Activated naive CD4-positive, alpha-beta T cell treated with anti-CD3 and anti-CD28 coated beads for 36 hours (primary cell): ENCODE measurements around the gene PLD1. TPM values are rescaled to one million over a fixed set of nuclear protein-coding genes. Genes with fewer than 3 reads are reported as not detected.

Experiments used
- CTCF ChIA-PET: fragments of 350-600 bp; sonication (Branson Sonifier 250); formaldehyde crosslinking; loops from one replicate; lab custom pipeline; 2021; ENCODE audit warnings: antibody characterized with exemption; lab: Charles Lee
- DNase-seq: peaks from one replicate; pipeline ENCODE4 v3.0.0-alpha.2; 2020
- H3K27ac Mint-ChIP-seq: one replicate; pipeline ENCODE4 v1.8.0; 2021; ENCODE audit warnings: mild to moderate bottlenecking, mixed read lengths
- H3K27me3 Mint-ChIP-seq: one replicate; pipeline ENCODE4 v1.8.0; 2021; ENCODE audit warnings: low read depth, mixed read lengths
- H3K36me3 Mint-ChIP-seq: one replicate; pipeline ENCODE4 v1.8.0; 2021; ENCODE audit warnings: low read depth, mixed read lengths
- H3K4me1 Mint-ChIP-seq: one replicate; pipeline ENCODE4 v1.8.0; 2021; ENCODE audit warnings: low read depth, mixed read lengths
- H3K4me3 Mint-ChIP-seq: one replicate; pipeline ENCODE4 v1.8.0; 2021; ENCODE audit warnings: mild to moderate bottlenecking, moderate library complexity, mixed read lengths
- H3K9me3 Mint-ChIP-seq: one replicate; pipeline ENCODE4 v1.8.0; 2021; ENCODE audit warnings: mixed read lengths
- intact Hi-C: fragments of 100-400 bp; cut with micrococcal nuclease; formaldehyde crosslinking; loops from one replicate; pipeline ENCODE4 v1.15.1; 2023
- total RNA-seq, 2 experiments: library from RNA; stranded (reverse); gene quantifications; one replicate each; pipeline ENCODE4 v1.2.3, GENCODE V29; 2021

Gene PLD1
- total RNA-seq, 2 experiments from 2014 or later, result 0.25 TPM; not detected in 1

GRCh38 chr3:171715155-171715554 lies 95.1 kb downstream of the PLD1 start:
- no peak for DNase-seq
- peaks cover 10% of the 10 kb centered on the region for H3K9me3 Mint-ChIP-seq
- no peak overlapping the region for H3K27ac Mint-ChIP-seq
- H3K27me3 Mint-ChIP-seq, result peaks cover 2% of the 10 kb centered on the region
- H3K36me3 Mint-ChIP-seq, result no peaks in the 10 kb centered on the region
- intact Hi-C loops, result no loop called here
- H3K4me1 Mint-ChIP-seq, result no peaks in the 10 kb centered on the region
- CTCF ChIA-PET, result interaction anchor here (0.6 to 1.3 kb wide), 2 partner anchors 57 to 1344 kb away, joined by 3 read pairs; no protein-coding TSS in a partner anchor
- no peak overlapping the region for H3K4me3 Mint-ChIP-seq

- H3K27me3 Mint-ChIP-seq, result no peaks in the 10 kb centered on the region
Measured at GRCh38 chr3:171712171-171712938, 97.9 kb downstream of the PLD1 start.

GRCh38 chr3:171711461-171712170 lies 98.7 kb downstream of the PLD1 start:
- no peak overlapping the region for H3K4me3 Mint-ChIP-seq
- intact Hi-C loops, result no loop called here
- no peaks in the 10 kb centered on the region for H3K27me3 Mint-ChIP-seq
- no peaks in the 10 kb centered on the region for H3K36me3 Mint-ChIP-seq
- no peak overlapping the region for H3K27ac Mint-ChIP-seq
- no peak for DNase-seq
- peaks cover 10% of the 10 kb centered on the region for H3K9me3 Mint-ChIP-seq
- no peaks in the 10 kb centered on the region for H3K4me1 Mint-ChIP-seq
- CTCF ChIA-PET, result no interaction called here

More at GRCh38 chr3:171712171-171712938, 97.9 kb downstream of the PLD1 start:
- no peak for DNase-seq
- H3K4me3 Mint-ChIP-seq, result no peak overlapping the region
- H3K36me3 Mint-ChIP-seq, result no peaks in the 10 kb centered on the region
- intact Hi-C loops, result no loop called here
- CTCF ChIA-PET, result no interaction called here
- H3K4me1 Mint-ChIP-seq, result no peaks in the 10 kb centered on the region
- H3K27ac Mint-ChIP-seq, result no peak overlapping the region
- peaks cover 10% of the 10 kb centered on the region for H3K9me3 Mint-ChIP-seq

- intact Hi-C loops, result no loop called here
- DNase-seq, result no peak
- CTCF ChIA-PET, result no interaction called here
- Mint-ChIP-seq H3K9me3 (peaks cover 4% of the 10 kb centered on the region), H3K27me3 (no peaks in the 10 kb centered on the region), H3K4me3 (no peak overlapping the region), H3K27ac (no peak overlapping the region), H3K4me1 (no peaks in the 10 kb centered on the region), H3K36me3 (no peaks in the 10 kb centered on the region)
Measured at GRCh38 chr3:171710359-171710758, 99.9 kb downstream of the PLD1 start.

GRCh38 chr3:171704814-171705213 lies 105.5 kb downstream of the PLD1 start:
- CTCF ChIA-PET, result interaction anchor here (1.2 to 3.4 kb wide), 3 partner anchors 68 to 542 kb away, joined by 3 to 18 read pairs (median 3); no protein-coding TSS in a partner anchor

GRCh38 chr3:171704002-171704401 lies 106.3 kb downstream of the PLD1 start:
- H3K36me3 Mint-ChIP-seq, result no peaks in the 10 kb centered on the region
- peak; percentile 14 for DNase-seq

More at GRCh38 chr3:171704814-171705213, 105.5 kb downstream of the PLD1 start:
- no peak for DNase-seq
- Mint-ChIP-seq H3K27ac (no peak overlapping the region), H3K4me3 (no peak overlapping the region), H3K9me3 (peaks cover 7% of the 10 kb centered on the region), H3K36me3 (no peaks in the 10 kb centered on the region), H3K27me3 (peaks cover 8% of the 10 kb centered on the region), H3K4me1 (no peaks in the 10 kb centered on the region)
- intact Hi-C loops, result loop anchor here (1.0 to 10.0 kb wide), 4 partner anchors 67 to 640 kb away; no protein-coding TSS in a partner anchor

GRCh38 chr3:171703144-171703543 lies 107.1 kb downstream of the PLD1 start:
- Mint-ChIP-seq H3K27me3 (peaks cover 11% of the 10 kb centered on the region), H3K4me1 (no peaks in the 10 kb centered on the region), H3K9me3 (peaks cover 7% of the 10 kb centered on the region), H3K27ac (no peak overlapping the region), H3K4me3 (no peak overlapping the region), H3K36me3 (no peaks in the 10 kb centered on the region)
- intact Hi-C loops, result loop anchor here (5.0 to 10.0 kb wide), 2 partner anchors 129 to 642 kb away; no protein-coding TSS in a partner anchor
- CTCF ChIA-PET, result interaction anchor here (0.7 to 3.4 kb wide), 2 partner anchors 47 to 69 kb away, joined by 3 to 18 read pairs; no protein-coding TSS in a partner anchor
- DNase-seq, result no peak

More at GRCh38 chr3:171704002-171704401, 106.3 kb downstream of the PLD1 start:
- no peak overlapping the region for H3K27ac Mint-ChIP-seq
- intact Hi-C loops, result loop anchor here (1.0 to 10.0 kb wide), 3 partner anchors 68 to 641 kb away; no protein-coding TSS in a partner anchor
- H3K4me3 Mint-ChIP-seq, result no peak overlapping the region
- CTCF ChIA-PET, result interaction anchor here (3.4 kb wide), 1 partner anchor 68 kb away, joined by 18 read pairs; no protein-coding TSS in a partner anchor
- H3K27me3 Mint-ChIP-seq, result peaks cover 8% of the 10 kb centered on the region
- peaks cover 7% of the 10 kb centered on the region for H3K9me3 Mint-ChIP-seq
- H3K4me1 Mint-ChIP-seq, result no peaks in the 10 kb centered on the region

- Mint-ChIP-seq H3K27ac (no peak overlapping the region), H3K4me3 (no peak overlapping the region), H3K36me3 (no peaks in the 10 kb centered on the region), H3K9me3 (peaks cover 7% of the 10 kb centered on the region), H3K4me1 (no peaks in the 10 kb centered on the region), H3K27me3 (peaks cover 19% of the 10 kb centered on the region)
- intact Hi-C loops, result loop anchor here (5.0 to 10.0 kb wide), 2 partner anchors 132 to 644 kb away; no protein-coding TSS in a partner anchor
- no peak for DNase-seq
- CTCF ChIA-PET, result interaction anchor here (0.6 kb wide), 1 partner anchor 1286 kb away, joined by 6 read pairs; no protein-coding TSS in a partner anchor
Measured at GRCh38 chr3:171700653-171701052, 109.6 kb downstream of the PLD1 start.

- no peaks in the 10 kb centered on the region for H3K36me3 Mint-ChIP-seq
- DNase-seq, result no peak
- H3K27ac Mint-ChIP-seq, result no peak overlapping the region
- peaks cover 19% of the 10 kb centered on the region for H3K27me3 Mint-ChIP-seq
- no peak overlapping the region for H3K4me3 Mint-ChIP-seq
- H3K9me3 Mint-ChIP-seq, result peaks cover 7% of the 10 kb centered on the region
- CTCF ChIA-PET, result interaction anchor here (0.6 to 1.2 kb wide), 2 partner anchors 72 to 1286 kb away, joined by 4 to 6 read pairs; no protein-coding TSS in a partner anchor
- no peaks in the 10 kb centered on the region for H3K4me1 Mint-ChIP-seq
- intact Hi-C loops, result loop anchor here (5.0 to 10.0 kb wide), 2 partner anchors 132 to 645 kb away; no protein-coding TSS in a partner anchor
Measured at GRCh38 chr3:171700157-171700556, 110.1 kb downstream of the PLD1 start.

GRCh38 chr3:171699601-171700000 lies 110.7 kb downstream of the PLD1 start:
- intact Hi-C loops, result no loop called here
- Mint-ChIP-seq H3K4me1 (no peaks in the 10 kb centered on the region), H3K27ac (no peak overlapping the region), H3K4me3 (no peak overlapping the region), H3K27me3 (peaks cover 19% of the 10 kb centered on the region), H3K36me3 (no peaks in the 10 kb centered on the region), H3K9me3 (peaks cover 7% of the 10 kb centered on the region)
- no peak for DNase-seq
- CTCF ChIA-PET, result interaction anchor here (0.7 to 1.2 kb wide), 2 partner anchors 56 to 73 kb away, joined by 3 to 4 read pairs; no protein-coding TSS in a partner anchor

GRCh38 chr3:171696805-171697204 lies 113.5 kb downstream of the PLD1 start:
- no peak overlapping the region for H3K27ac Mint-ChIP-seq
- CTCF ChIA-PET, result interaction anchor here (1.6 kb wide), 1 partner anchor 75 kb away, joined by 3 read pairs; no protein-coding TSS in a partner anchor
- intact Hi-C loops, result no loop called here
- no peaks in the 10 kb centered on the region for H3K36me3 Mint-ChIP-seq
- no peaks in the 10 kb centered on the region for H3K9me3 Mint-ChIP-seq
- no peak overlapping the region for H3K4me3 Mint-ChIP-seq
- no peak for DNase-seq
- H3K4me1 Mint-ChIP-seq, result no peaks in the 10 kb centered on the region
- peaks cover 18% of the 10 kb centered on the region for H3K27me3 Mint-ChIP-seq

GRCh38 chr3:171695426-171695825 lies 114.9 kb downstream of the PLD1 start:
- Mint-ChIP-seq H3K9me3 (no peaks in the 10 kb centered on the region), H3K36me3 (no peaks in the 10 kb centered on the region), H3K4me3 (no peak overlapping the region), H3K27ac (no peak overlapping the region), H3K27me3 (peaks cover 16% of the 10 kb centered on the region), H3K4me1 (peaks cover 5% of the 10 kb centered on the region)
- CTCF ChIA-PET, result no interaction called here
- no peak for DNase-seq
- intact Hi-C loops, result no loop called here
